Measurements from ENCODE around the gene TSPOAP1. TPM values are rescaled to one million over a fixed set of nuclear protein-coding genes. Genes with fewer than 3 reads are reported as not detected.

The TSPOAP1 gene
- total RNA-seq, 2 donors from 2014 or later: 31.3 to 36.8 TPM

GRCh38 chr17:58338454-58338840 lies 9.9 kb upstream of the TSPOAP1 start:
- no peaks in the 10 kb centered on the region for H3K27me3 Mint-ChIP-seq (ENCODE audit: insufficient read depth)
- H3K4me3 ChIP-seq (ENCODE audit: low read length): no peak overlapping the region
- no peak for DNase-seq
- peaks cover 6% of the 10 kb centered on the region for H3K4me1 ChIP-seq (ENCODE audit: control insufficient read depth, insufficient read depth, low read length)
- H3K27ac ChIP-seq (ENCODE audit: low read depth, low read length): peak overlapping the region; percentile 60
- no peaks in the 10 kb centered on the region for H3K9me3 ChIP-seq (ENCODE audit: control insufficient read depth, low read length)
- H3K9me3 Mint-ChIP-seq: no peaks in the 10 kb centered on the region
- 87 to 88% methylated on average over 3 of the region's 3 CpGs for WGBS, 2 experiments (ENCODE audit: insufficient coverage in 1 of 2, insufficient read length in 1 of 2)
- peaks cover 2% of the 10 kb centered on the region for H3K36me3 Mint-ChIP-seq (ENCODE audit: low read depth)
- no peak overlapping the region for H3K4me3 Mint-ChIP-seq
- no peak for TF ChIP-seq CTCF (conservative IDR thresholded peaks at IDR 0.05)
- H3K4me1 Mint-ChIP-seq: peaks cover 26% of the 10 kb centered on the region
- H3K36me3 ChIP-seq (ENCODE audit: control insufficient read depth, insufficient read depth, low read length): peaks cover 1% of the 10 kb centered on the region
- no peaks in the 10 kb centered on the region for H3K27me3 ChIP-seq (ENCODE audit: control insufficient read depth, insufficient read depth, low read length, poor library complexity, severe bottlenecking)
- no peak overlapping the region for H3K27ac Mint-ChIP-seq
- no peak overlapping the region for H3K9ac ChIP-seq (ENCODE audit: extremely low read depth, low read length, poor library complexity, severe bottlenecking)

GRCh38 chr17:58337600-58338453 lies 9.2 kb upstream of the TSPOAP1 start:
- no peak overlapping the region for H3K4me3 Mint-ChIP-seq
- Histone ChIP-seq H3K4me3 (ENCODE audit: low read length) (no peak overlapping the region), H3K4me1 (ENCODE audit: control insufficient read depth, insufficient read depth, low read length) (peaks cover 6% of the 10 kb centered on the region), H3K9me3 (ENCODE audit: control insufficient read depth, low read length) (no peaks in the 10 kb centered on the region), H3K27ac (ENCODE audit: low read depth, low read length) (peak overlapping the region; percentile 60), H3K27me3 (ENCODE audit: control insufficient read depth, insufficient read depth, low read length, poor library complexity, severe bottlenecking) (no peaks in the 10 kb centered on the region), H3K9ac (ENCODE audit: extremely low read depth, low read length, poor library complexity, severe bottlenecking) (no peak overlapping the region), H3K36me3 (ENCODE audit: control insufficient read depth, insufficient read depth, low read length) (no peaks in the 10 kb centered on the region)
- TF ChIP-seq CTCF (conservative IDR thresholded peaks at IDR 0.05): no peak
- H3K27ac Mint-ChIP-seq: peak overlapping the region; percentile 83
- no peaks in the 10 kb centered on the region for H3K27me3 Mint-ChIP-seq (ENCODE audit: insufficient read depth)
- no peaks in the 10 kb centered on the region for H3K9me3 Mint-ChIP-seq
- DNase-seq: peak; percentile 95
- H3K36me3 Mint-ChIP-seq (ENCODE audit: low read depth): no peaks in the 10 kb centered on the region
- peaks cover 26% of the 10 kb centered on the region for H3K4me1 Mint-ChIP-seq
- 57 to 62% methylated on average over 16 to 23 of the region's 23 CpGs for WGBS, 2 experiments (ENCODE audit: insufficient coverage in 1 of 2, insufficient read length in 1 of 2)

- Mint-ChIP-seq H3K36me3 (ENCODE audit: low read depth) (no peaks in the 10 kb centered on the region), H3K9me3 (no peaks in the 10 kb centered on the region), H3K27ac (peak overlapping the region; percentile 83), H3K4me1 (peaks cover 26% of the 10 kb centered on the region), H3K4me3 (no peak overlapping the region), H3K27me3 (ENCODE audit: insufficient read depth) (no peaks in the 10 kb centered on the region)
- no peak for TF ChIP-seq CTCF (conservative IDR thresholded peaks at IDR 0.05)
- Histone ChIP-seq H3K9ac (ENCODE audit: extremely low read depth, low read length, poor library complexity, severe bottlenecking) (no peak overlapping the region), H3K4me3 (ENCODE audit: low read length) (no peak overlapping the region), H3K27me3 (ENCODE audit: control insufficient read depth, insufficient read depth, low read length, poor library complexity, severe bottlenecking) (no peaks in the 10 kb centered on the region), H3K27ac (ENCODE audit: low read depth, low read length) (no peak overlapping the region), H3K4me1 (ENCODE audit: control insufficient read depth, insufficient read depth, low read length) (peaks cover 6% of the 10 kb centered on the region), H3K36me3 (ENCODE audit: control insufficient read depth, insufficient read depth, low read length) (no peaks in the 10 kb centered on the region), H3K9me3 (ENCODE audit: control insufficient read depth, low read length) (no peaks in the 10 kb centered on the region)
- 61 to 76% methylated on average over 6 to 7 of the region's 7 CpGs for WGBS, 2 experiments (ENCODE audit: insufficient coverage in 1 of 2, insufficient read length in 1 of 2)
- peak; percentile 72 for DNase-seq
Observed at GRCh38 chr17:58337210-58337599, 8.6 kb upstream of the TSPOAP1 start.
